Adrenal gland (tissue), 5 donors: ENCODE results near the gene HBM.

Experiments used
- POLR2A ChIP-seq, 2 donors: fragments of 450-650 bp; IDR thresholded peaks; one replicate each; pipeline ENCODE4 v1.6.1; 2017; ENCODE audit warnings: antibody characterized with exemption in 2 of 2, mild to moderate bottlenecking in 2 of 2, moderate library complexity in 1 of 2
- TF ChIP-seq, protein P1 (sequence below), 6 experiments: fragments of 450-650 bp in 4 of 6; fragments of 200-600 bp in 2 of 6; sonication (generic) in 1 of 6; IDR thresholded peaks; 1 replicate in 5 of 6; 2 replicates in 1 of 6; pipeline versions ENCODE4 v1.5.1 to v1.8.0; 2016 to 2021; ENCODE audit warnings: antibody characterized with exemption in 6 of 6, mild to moderate bottlenecking in 2 of 6, moderate library complexity in 1 of 6
- donor health status: DM: no; HTN: no; CAD: no.

DNA sequence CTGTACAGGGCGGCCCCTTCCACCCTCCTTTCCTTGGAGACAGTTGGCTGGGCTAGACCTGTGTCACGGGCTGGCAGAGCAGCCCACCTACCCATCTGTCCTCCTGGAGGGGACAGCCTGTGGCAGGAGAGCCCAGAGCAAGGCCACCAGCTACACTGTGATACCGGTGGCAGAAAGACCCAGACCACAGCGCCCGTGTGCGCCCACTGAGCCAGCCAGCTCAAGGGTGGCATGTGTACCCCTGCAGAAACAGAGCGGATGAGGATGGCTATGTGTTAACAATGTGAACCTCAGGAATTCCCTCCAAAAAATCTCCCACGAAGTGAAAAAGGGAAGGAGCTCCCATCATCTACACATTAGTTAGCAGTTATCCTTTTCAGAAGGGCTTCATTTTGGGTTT is 21.6 kb downstream of the HBM start:
- TF ChIP-seq, protein P1, sequence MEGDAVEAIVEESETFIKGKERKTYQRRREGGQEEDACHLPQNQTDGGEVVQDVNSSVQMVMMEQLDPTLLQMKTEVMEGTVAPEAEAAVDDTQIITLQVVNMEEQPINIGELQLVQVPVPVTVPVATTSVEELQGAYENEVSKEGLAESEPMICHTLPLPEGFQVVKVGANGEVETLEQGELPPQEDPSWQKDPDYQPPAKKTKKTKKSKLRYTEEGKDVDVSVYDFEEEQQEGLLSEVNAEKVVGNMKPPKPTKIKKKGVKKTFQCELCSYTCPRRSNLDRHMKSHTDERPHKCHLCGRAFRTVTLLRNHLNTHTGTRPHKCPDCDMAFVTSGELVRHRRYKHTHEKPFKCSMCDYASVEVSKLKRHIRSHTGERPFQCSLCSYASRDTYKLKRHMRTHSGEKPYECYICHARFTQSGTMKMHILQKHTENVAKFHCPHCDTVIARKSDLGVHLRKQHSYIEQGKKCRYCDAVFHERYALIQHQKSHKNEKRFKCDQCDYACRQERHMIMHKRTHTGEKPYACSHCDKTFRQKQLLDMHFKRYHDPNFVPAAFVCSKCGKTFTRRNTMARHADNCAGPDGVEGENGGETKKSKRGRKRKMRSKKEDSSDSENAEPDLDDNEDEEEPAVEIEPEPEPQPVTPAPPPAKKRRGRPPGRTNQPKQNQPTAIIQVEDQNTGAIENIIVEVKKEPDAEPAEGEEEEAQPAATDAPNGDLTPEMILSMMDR (IDR thresholded peaks at IDR 0.05): no peak
- no peak for TF ChIP-seq POLR2A (IDR thresholded peaks at IDR 0.05)
